ENCODE data around the gene PRDM16.

The PRDM16 gene

GRCh38 chr1:3289502-3289901 lies 220.5 kb downstream of the PRDM16 start:
- Histone ChIP-seq H3K9me3 (ENCODE audit: control insufficient read depth, low read length) (no peaks in the 10 kb centered on the region), H3K27ac (ENCODE audit: insufficient read depth, low read length, poor library complexity, severe bottlenecking) (no peak overlapping the region), H3K36me3 (ENCODE audit: control insufficient read depth, insufficient read depth, low read length) (no peaks in the 10 kb centered on the region), H3K4me3 (ENCODE audit: insufficient read depth, low read depth, low read length, poor library complexity, severe bottlenecking) (no peak overlapping the region), H3K27me3 (replicated peaks; ENCODE audit: control insufficient read depth, insufficient read depth, low read length, poor library complexity, severe bottlenecking) (no peaks in the 10 kb centered on the region), H3K4me1 (ENCODE audit: control insufficient read depth, insufficient read depth, low read length, poor library complexity, severe bottlenecking) (no peaks in the 10 kb centered on the region)
- no peak for DNase-seq

- Histone ChIP-seq H3K36me3 (ENCODE audit: control insufficient read depth, insufficient read depth, low read length) (no peaks in the 10 kb centered on the region), H3K4me3 (ENCODE audit: insufficient read depth, low read depth, low read length, poor library complexity, severe bottlenecking) (no peak overlapping the region), H3K9me3 (ENCODE audit: control insufficient read depth, low read length) (no peaks in the 10 kb centered on the region), H3K27ac (ENCODE audit: insufficient read depth, low read length, poor library complexity, severe bottlenecking) (no peak overlapping the region), H3K27me3 (replicated peaks; ENCODE audit: control insufficient read depth, insufficient read depth, low read length, poor library complexity, severe bottlenecking) (no peaks in the 10 kb centered on the region), H3K4me1 (ENCODE audit: control insufficient read depth, insufficient read depth, low read length, poor library complexity, severe bottlenecking) (no peaks in the 10 kb centered on the region)
- no peak for DNase-seq
Measured at GRCh38 chr1:3290438-3290837, 221.4 kb downstream of the PRDM16 start.

- Histone ChIP-seq H3K4me3 (ENCODE audit: insufficient read depth, low read depth, low read length, poor library complexity, severe bottlenecking) (no peak overlapping the region), H3K27me3 (replicated peaks; ENCODE audit: control insufficient read depth, insufficient read depth, low read length, poor library complexity, severe bottlenecking) (no peaks in the 10 kb centered on the region), H3K9me3 (ENCODE audit: control insufficient read depth, low read length) (no peaks in the 10 kb centered on the region), H3K27ac (ENCODE audit: insufficient read depth, low read length, poor library complexity, severe bottlenecking) (no peak overlapping the region), H3K36me3 (ENCODE audit: control insufficient read depth, insufficient read depth, low read length) (no peaks in the 10 kb centered on the region), H3K4me1 (ENCODE audit: control insufficient read depth, insufficient read depth, low read length, poor library complexity, severe bottlenecking) (no peaks in the 10 kb centered on the region)
- no peak for DNase-seq
Measured at GRCh38 chr1:3290915-3291314, 221.9 kb downstream of the PRDM16 start.

DNA sequence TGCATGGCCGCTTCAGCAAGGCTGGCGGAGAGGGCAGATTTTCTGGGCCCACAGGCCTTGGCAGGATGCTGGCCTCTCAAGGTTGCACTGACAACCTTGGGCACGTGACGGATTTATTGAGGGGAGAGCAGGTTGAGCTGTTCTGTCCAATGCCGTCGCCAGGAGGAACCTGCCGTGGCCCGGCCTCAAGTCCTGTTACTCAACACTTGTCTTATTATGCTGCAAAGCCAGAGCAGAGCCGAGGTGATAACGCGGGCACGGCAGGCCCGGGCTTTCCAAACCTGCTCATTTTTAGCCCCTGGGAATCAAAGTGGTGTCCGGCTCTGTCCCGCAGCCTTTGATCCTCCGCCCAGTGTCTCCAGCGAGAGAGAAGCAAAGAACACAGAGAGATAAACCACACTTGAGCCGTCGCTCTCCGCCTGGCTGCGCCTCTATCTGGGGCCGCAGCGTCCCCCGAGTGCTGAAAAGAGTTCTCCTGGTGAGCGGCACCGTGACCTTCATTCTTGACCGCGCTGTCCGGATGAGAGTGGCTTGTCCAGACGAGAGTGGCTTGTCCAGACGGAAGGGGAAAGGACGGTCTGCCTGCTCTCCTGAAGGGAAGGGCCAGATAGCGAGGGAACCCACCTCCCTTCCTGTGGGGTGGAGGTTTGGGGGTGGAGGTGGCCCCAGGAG lies 223.2 kb downstream of the PRDM16 start:
- DNase-seq = no peak
- H3K4me1 ChIP-seq (ENCODE audit: control insufficient read depth, insufficient read depth, low read length, poor library complexity, severe bottlenecking) = no peaks in the 10 kb centered on the region
- H3K9me3 ChIP-seq (ENCODE audit: control insufficient read depth, low read length) = no peaks in the 10 kb centered on the region
- no peak overlapping the region for H3K4me3 ChIP-seq (ENCODE audit: insufficient read depth, low read depth, low read length, poor library complexity, severe bottlenecking)
- H3K27me3 ChIP-seq (replicated peaks; ENCODE audit: control insufficient read depth, insufficient read depth, low read length, poor library complexity, severe bottlenecking) = no peaks in the 10 kb centered on the region
- no peak overlapping the region for H3K27ac ChIP-seq (ENCODE audit: insufficient read depth, low read length, poor library complexity, severe bottlenecking)
- H3K36me3 ChIP-seq (ENCODE audit: control insufficient read depth, insufficient read depth, low read length) = no peaks in the 10 kb centered on the region

GRCh38 chr1:3292868-3293562 lies 224.0 kb downstream of the PRDM16 start:
- Histone ChIP-seq H3K27ac (ENCODE audit: insufficient read depth, low read length, poor library complexity, severe bottlenecking) (no peak overlapping the region), H3K4me1 (ENCODE audit: control insufficient read depth, insufficient read depth, low read length, poor library complexity, severe bottlenecking) (no peaks in the 10 kb centered on the region), H3K36me3 (ENCODE audit: control insufficient read depth, insufficient read depth, low read length) (no peaks in the 10 kb centered on the region), H3K9me3 (ENCODE audit: control insufficient read depth, low read length) (no peaks in the 10 kb centered on the region), H3K4me3 (ENCODE audit: insufficient read depth, low read depth, low read length, poor library complexity, severe bottlenecking) (no peak overlapping the region), H3K27me3 (replicated peaks; ENCODE audit: control insufficient read depth, insufficient read depth, low read length, poor library complexity, severe bottlenecking) (no peaks in the 10 kb centered on the region)
- no peak for DNase-seq

- no peak for DNase-seq
- no peaks in the 10 kb centered on the region for H3K36me3 ChIP-seq (ENCODE audit: control insufficient read depth, insufficient read depth, low read length)
- H3K27ac ChIP-seq (ENCODE audit: insufficient read depth, low read length, poor library complexity, severe bottlenecking) = no peak overlapping the region
- H3K4me3 ChIP-seq (ENCODE audit: insufficient read depth, low read depth, low read length, poor library complexity, severe bottlenecking) = no peak overlapping the region
- H3K27me3 ChIP-seq (replicated peaks; ENCODE audit: control insufficient read depth, insufficient read depth, low read length, poor library complexity, severe bottlenecking) = no peaks in the 10 kb centered on the region
- H3K9me3 ChIP-seq (ENCODE audit: control insufficient read depth, low read length) = no peaks in the 10 kb centered on the region
- H3K4me1 ChIP-seq (ENCODE audit: control insufficient read depth, insufficient read depth, low read length, poor library complexity, severe bottlenecking) = no peaks in the 10 kb centered on the region
Measured at GRCh38 chr1:3293563-3294080, 224.6 kb downstream of the PRDM16 start.

DNA sequence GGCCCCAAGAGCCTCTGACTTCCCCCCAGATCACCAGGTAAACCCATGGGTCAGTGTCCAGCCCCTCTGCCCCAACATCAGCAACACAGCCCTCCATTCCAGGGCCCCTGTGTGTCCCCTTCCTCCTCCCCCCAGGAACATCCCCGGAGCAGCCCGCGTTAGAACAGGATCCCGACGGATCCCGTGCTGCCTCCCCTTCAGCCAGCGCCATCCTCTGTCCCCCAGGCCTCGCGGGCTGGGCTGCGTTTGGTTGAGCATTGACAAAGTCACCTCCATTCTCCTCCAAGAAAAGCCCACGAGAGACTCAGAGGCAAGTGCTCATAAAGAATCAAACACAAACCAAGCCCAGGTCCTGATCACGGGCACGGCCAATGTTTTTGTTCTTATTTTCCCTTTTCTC lies 225.4 kb downstream of the PRDM16 start:
- Histone ChIP-seq H3K4me1 (ENCODE audit: control insufficient read depth, insufficient read depth, low read length, poor library complexity, severe bottlenecking) (no peaks in the 10 kb centered on the region), H3K4me3 (ENCODE audit: insufficient read depth, low read depth, low read length, poor library complexity, severe bottlenecking) (no peak overlapping the region), H3K27ac (ENCODE audit: insufficient read depth, low read length, poor library complexity, severe bottlenecking) (no peak overlapping the region), H3K27me3 (replicated peaks; ENCODE audit: control insufficient read depth, insufficient read depth, low read length, poor library complexity, severe bottlenecking) (no peaks in the 10 kb centered on the region), H3K9me3 (ENCODE audit: control insufficient read depth, low read length) (no peaks in the 10 kb centered on the region), H3K36me3 (ENCODE audit: control insufficient read depth, insufficient read depth, low read length) (no peaks in the 10 kb centered on the region)
- no peak for DNase-seq

DNA sequence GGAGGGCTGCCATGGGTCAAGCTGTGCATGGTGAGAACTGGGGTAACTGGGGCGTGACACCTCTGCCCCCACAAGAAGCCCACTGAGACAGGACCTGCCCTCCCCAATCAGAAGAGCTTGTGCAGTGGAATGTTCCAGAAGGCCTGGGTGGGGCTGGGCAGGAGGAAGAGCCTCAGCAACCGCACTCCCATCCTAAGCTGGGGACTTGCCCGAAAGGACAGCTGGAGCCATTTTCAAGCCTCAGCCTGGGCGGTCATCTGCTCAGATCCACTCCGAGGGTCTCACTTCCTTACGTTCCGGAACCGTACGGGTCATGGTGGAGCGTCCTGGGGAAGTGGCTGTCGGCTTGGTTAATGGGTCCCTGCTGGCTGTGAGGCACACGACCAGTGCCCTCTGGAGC lies 226.8 kb downstream of the PRDM16 start:
- DNase-seq = no peak
- Histone ChIP-seq H3K9me3 (ENCODE audit: control insufficient read depth, low read length) (no peaks in the 10 kb centered on the region), H3K36me3 (ENCODE audit: control insufficient read depth, insufficient read depth, low read length) (no peaks in the 10 kb centered on the region), H3K4me3 (ENCODE audit: insufficient read depth, low read depth, low read length, poor library complexity, severe bottlenecking) (no peak overlapping the region), H3K27me3 (replicated peaks; ENCODE audit: control insufficient read depth, insufficient read depth, low read length, poor library complexity, severe bottlenecking) (no peaks in the 10 kb centered on the region), H3K4me1 (ENCODE audit: control insufficient read depth, insufficient read depth, low read length, poor library complexity, severe bottlenecking) (no peaks in the 10 kb centered on the region), H3K27ac (ENCODE audit: insufficient read depth, low read length, poor library complexity, severe bottlenecking) (no peak overlapping the region)

GRCh38 chr1:3296326-3296725 lies 227.3 kb downstream of the PRDM16 start:
- Histone ChIP-seq H3K9me3 (ENCODE audit: control insufficient read depth, low read length) (no peaks in the 10 kb centered on the region), H3K4me3 (ENCODE audit: insufficient read depth, low read depth, low read length, poor library complexity, severe bottlenecking) (no peak overlapping the region), H3K4me1 (ENCODE audit: control insufficient read depth, insufficient read depth, low read length, poor library complexity, severe bottlenecking) (no peaks in the 10 kb centered on the region), H3K36me3 (ENCODE audit: control insufficient read depth, insufficient read depth, low read length) (no peaks in the 10 kb centered on the region), H3K27ac (ENCODE audit: insufficient read depth, low read length, poor library complexity, severe bottlenecking) (no peak overlapping the region), H3K27me3 (replicated peaks; ENCODE audit: control insufficient read depth, insufficient read depth, low read length, poor library complexity, severe bottlenecking) (no peaks in the 10 kb centered on the region)
- no peak for DNase-seq

DNA sequence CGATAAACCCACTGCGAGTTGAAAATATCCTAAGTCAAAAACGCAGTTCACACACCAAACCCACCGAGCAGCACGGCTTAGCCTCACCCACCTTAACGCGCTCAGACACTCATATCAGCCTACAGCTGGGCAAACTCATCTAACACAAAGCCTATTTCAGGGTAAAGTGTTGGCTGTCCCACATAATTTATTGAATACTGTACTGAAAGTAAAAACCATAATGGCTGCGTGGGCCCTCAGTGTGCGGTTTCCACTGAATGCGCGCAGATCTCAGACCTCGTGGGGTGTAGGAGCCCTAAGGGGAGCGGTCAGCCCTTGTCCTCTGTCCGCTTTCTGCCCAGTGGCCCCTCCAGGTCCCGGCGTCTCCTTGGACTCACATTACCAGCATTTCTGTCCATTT lies 227.8 kb downstream of the PRDM16 start:
- DNase-seq = no peak
- H3K4me1 ChIP-seq (ENCODE audit: control insufficient read depth, insufficient read depth, low read length, poor library complexity, severe bottlenecking) = no peaks in the 10 kb centered on the region
- no peak overlapping the region for H3K27ac ChIP-seq (ENCODE audit: insufficient read depth, low read length, poor library complexity, severe bottlenecking)
- no peaks in the 10 kb centered on the region for H3K36me3 ChIP-seq (ENCODE audit: control insufficient read depth, insufficient read depth, low read length)
- H3K9me3 ChIP-seq (ENCODE audit: control insufficient read depth, low read length) = no peaks in the 10 kb centered on the region
- H3K4me3 ChIP-seq (ENCODE audit: insufficient read depth, low read depth, low read length, poor library complexity, severe bottlenecking) = no peak overlapping the region
- no peaks in the 10 kb centered on the region for H3K27me3 ChIP-seq (replicated peaks; ENCODE audit: control insufficient read depth, insufficient read depth, low read length, poor library complexity, severe bottlenecking)

Measured in effector memory CD4-positive, alpha-beta T cell (primary cell).